Activated CD8-positive, alpha-beta memory T cell treated with anti-CD3 and anti-CD28 coated beads, Interleukin-2, amount 50 U/mL, for 48 hours (primary cell): ENCODE results near the gene PLLP.

Experiments used
- DNase-seq: peaks from one replicate; pipeline ENCODE4 v3.0.0-alpha.2; 2020

The PLLP gene

GRCh38 chr16:57213462-57213861 is 71.0 kb downstream of the PLLP start:
- no peak for DNase-seq

- no peak for DNase-seq
These were observed 74.7 kb downstream of the PLLP start for GRCh38 chr16:57209780-57210179.

GRCh38 chr16:57208926-57209325 is 75.5 kb downstream of the PLLP start:
- DNase-seq: no peak
